CD4-positive, CD25-positive, alpha-beta regulatory T cell (primary cell): ENCODE measurements around the gene CAPN13. TPM values are rescaled to one million over a fixed set of nuclear protein-coding genes. Genes with fewer than 3 reads are reported as not detected.
A peak's percentile ranks its signal among the peaks of the same experiment; 100 is the strongest.

Source experiments
- ATAC-seq, 2 donors: fragments of 150-1000 bp; cut with Tn5 transposase; one replicate each; pipeline ENCODE4 v1.10.0; 2021; ENCODE audit warnings: low read depth in 2 of 2, moderate number of reproducible peaks in 2 of 2, moderate library complexity in 1 of 2
- DNase-seq, 3 donors: peaks; one replicate each; pipeline versions ENCODE4 v3.0.0 to v3.0.0-alpha.2; 2012 to 2022; ENCODE audit warnings: mixed read lengths in 1 of 3
- H3K27ac ChIP-seq: one replicate; pipeline ENCODE4 v1.7.0; 2013; ENCODE audit warnings: mild to moderate bottlenecking, low read length; ENCODE audit not compliant: insufficient read depth, poor library complexity, severe bottlenecking
- H3K27me3 ChIP-seq: one replicate; pipeline ENCODE4 v1.7.0; 2013; ENCODE audit warnings: low read length; ENCODE audit not compliant: control insufficient read depth, insufficient read depth
- H3K36me3 ChIP-seq: one replicate; pipeline ENCODE4 v1.7.0; 2013; ENCODE audit warnings: mild to moderate bottlenecking, low read length, moderate library complexity; ENCODE audit not compliant: control insufficient read depth, insufficient read depth
- H3K4me1 ChIP-seq: 2 replicates; pipeline ENCODE4 v1.7.0; 2013; ENCODE audit warnings: mild to moderate bottlenecking, low read length; ENCODE audit not compliant: insufficient read depth, control insufficient read depth, poor library complexity, severe bottlenecking
- H3K4me3 ChIP-seq: one replicate; pipeline ENCODE4 v1.7.0; 2013; ENCODE audit warnings: low read depth, mild to moderate bottlenecking, low read length, moderate library complexity
- H3K9me3 ChIP-seq, 2 experiments: 1 replicate in 1 of 2; 2 replicates in 1 of 2; pipeline ENCODE4 v1.7.0; 2013; ENCODE audit warnings: low read length in 2 of 2, mild to moderate bottlenecking in 1 of 2, moderate library complexity in 1 of 2; ENCODE audit not compliant: control insufficient read depth in 2 of 2
- H3K27ac Mint-ChIP-seq, 3 donors: one replicate each; pipeline ENCODE4 v1.8.0; 2020 to 2022; ENCODE audit warnings: mild to moderate bottlenecking in 3 of 3, mixed read lengths in 3 of 3, moderate library complexity in 2 of 3
- H3K27me3 Mint-ChIP-seq: one replicate; pipeline ENCODE4 v1.8.0; 2022; ENCODE audit warnings: mild to moderate bottlenecking, mixed read lengths
- H3K36me3 Mint-ChIP-seq: one replicate; pipeline ENCODE4 v1.8.0; 2020; ENCODE audit warnings: mixed read lengths
- H3K4me1 Mint-ChIP-seq, 4 donors: one replicate each; pipeline ENCODE4 v1.8.0; 2020 to 2022; ENCODE audit warnings: mixed read lengths in 4 of 4, mild to moderate bottlenecking in 1 of 4
- H3K4me3 Mint-ChIP-seq, 4 donors: one replicate each; pipeline ENCODE4 v1.8.0; 2020 to 2022; ENCODE audit warnings: mild to moderate bottlenecking in 4 of 4, mixed read lengths in 4 of 4, moderate library complexity in 3 of 4
- H3K9me3 Mint-ChIP-seq, 7 donors: one replicate each; pipeline ENCODE4 v1.8.0; 2020 to 2022; ENCODE audit warnings: mixed read lengths in 7 of 7, mild to moderate bottlenecking in 3 of 7, moderate library complexity in 2 of 7
- polyA plus RNA-seq, 4 donors: library from polyadenylated mRNA; unstranded; fragments of 300-500 nt; fragmentation: Illumina TruSeq; gene quantifications; one replicate each; pipeline ENCODE4 v1.2.3, GENCODE V29; 2021
- total RNA-seq: library from RNA; stranded (reverse); gene quantifications from one replicate; pipeline ENCODE4 v1.2.3, GENCODE V29; 2022

The CAPN13 gene
- total and polyA plus RNA-seq, 5 donors from 2014 or later, result not detected

DNA sequence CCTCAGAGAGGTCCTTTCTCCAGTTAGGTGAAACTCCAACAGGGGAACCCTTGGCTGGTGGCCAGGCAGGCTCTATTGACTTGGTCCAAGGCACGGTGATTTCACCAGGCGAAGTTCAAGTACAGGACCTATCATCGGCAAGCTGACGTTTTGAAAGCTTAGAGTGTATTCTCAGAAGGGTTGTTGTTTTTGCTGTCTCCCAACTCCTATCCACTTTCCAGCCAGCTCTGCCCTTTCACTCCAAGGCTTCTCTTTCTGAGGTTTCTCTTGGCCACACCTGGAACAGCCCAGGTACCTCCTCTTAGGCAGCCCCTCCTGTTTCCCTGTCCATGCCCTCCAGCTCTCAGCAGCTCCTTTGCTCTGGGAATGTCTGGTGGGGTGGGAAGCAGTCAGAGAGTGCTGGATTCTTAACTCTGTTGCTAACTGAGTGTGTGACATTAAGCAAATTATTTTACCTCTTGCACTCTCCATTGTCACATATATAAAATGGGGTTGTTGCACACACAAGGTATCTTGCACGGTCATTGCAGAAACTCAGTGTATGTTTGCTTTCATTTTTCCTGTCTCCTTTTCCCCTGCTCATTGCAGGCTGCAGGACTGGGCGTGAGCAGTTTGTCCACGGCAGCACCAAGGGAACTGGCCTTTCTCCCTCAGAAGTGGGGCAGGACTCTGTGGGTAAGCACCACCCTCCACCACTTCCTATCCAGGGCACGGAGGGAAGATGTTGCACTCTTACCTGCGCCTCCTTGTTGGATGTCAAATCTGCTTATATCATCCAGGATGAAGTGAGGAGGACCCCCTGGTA, 30.2 kb downstream of the CAPN13 start:
- ATAC-seq (no peak), DNase-seq (no peak)
- no peak overlapping the region for H3K4me3 Mint-ChIP-seq
- no peak overlapping the region for H3K27ac Mint-ChIP-seq
- H3K4me1 ChIP-seq, result no peaks in the 10 kb centered on the region
- H3K4me3 ChIP-seq, result no peak overlapping the region
- no peak overlapping the region for H3K27ac ChIP-seq
- peaks cover 0 to 4% (median 2%) of the 10 kb centered on the region in 4 donors for H3K4me1 Mint-ChIP-seq
- no peaks in the 10 kb centered on the region for H3K36me3 Mint-ChIP-seq
- H3K9me3 Mint-ChIP-seq, result no peaks in the 10 kb centered on the region
- H3K27me3 ChIP-seq, result no peaks in the 10 kb centered on the region
- no peaks in the 10 kb centered on the region for H3K36me3 ChIP-seq
- H3K9me3 ChIP-seq, result no peaks in the 10 kb centered on the region
- peaks cover 20% of the 10 kb centered on the region for H3K27me3 Mint-ChIP-seq

DNA sequence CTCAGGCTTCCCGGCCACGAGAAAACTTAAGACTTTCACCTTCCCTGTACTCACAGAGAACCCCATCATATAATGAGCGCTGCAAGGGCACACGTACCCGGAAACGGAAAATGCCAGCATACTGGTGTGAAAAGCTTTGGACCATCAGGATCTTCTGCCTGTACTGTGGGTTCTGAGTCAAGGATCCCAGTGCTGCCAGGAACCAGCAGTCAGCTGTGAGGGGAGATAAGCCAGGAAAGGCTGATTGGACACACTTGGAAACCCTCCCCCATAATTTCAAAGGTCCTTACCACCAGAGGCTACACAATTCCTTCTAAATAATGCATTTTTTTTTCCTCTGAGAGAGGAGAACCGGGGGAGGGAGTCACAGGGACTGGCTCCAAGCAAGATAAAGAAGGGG, 31.4 kb downstream of the CAPN13 start:
- Histone ChIP-seq H3K9me3 (no peaks in the 10 kb centered on the region), H3K27me3 (no peaks in the 10 kb centered on the region), H3K4me3 (no peak overlapping the region), H3K36me3 (no peaks in the 10 kb centered on the region), H3K27ac (no peak overlapping the region), H3K4me1 (no peaks in the 10 kb centered on the region)
- no peaks in the 10 kb centered on the region for H3K9me3 Mint-ChIP-seq
- no peaks in the 10 kb centered on the region for H3K36me3 Mint-ChIP-seq
- no peak overlapping the region for H3K27ac Mint-ChIP-seq
- peaks cover 16% of the 10 kb centered on the region for H3K27me3 Mint-ChIP-seq
- no peak for DNase-seq
- no peak for ATAC-seq
- H3K4me3 Mint-ChIP-seq, result no peak overlapping the region
- H3K4me1 Mint-ChIP-seq, result peaks cover 0 to 4% (median 2%) of the 10 kb centered on the region in 4 donors

GRCh38 chr2:30772021-30772705, 35.1 kb downstream of the CAPN13 start:
- Histone ChIP-seq H3K27ac (no peak overlapping the region), H3K36me3 (no peaks in the 10 kb centered on the region), H3K9me3 (no peaks in the 10 kb centered on the region), H3K4me1 (no peaks in the 10 kb centered on the region), H3K4me3 (no peak overlapping the region), H3K27me3 (no peaks in the 10 kb centered on the region)
- no peaks in the 10 kb centered on the region for H3K9me3 Mint-ChIP-seq
- peaks cover 11% of the 10 kb centered on the region for H3K27me3 Mint-ChIP-seq
- peaks cover 0 to 4% (median 2%) of the 10 kb centered on the region in 4 donors for H3K4me1 Mint-ChIP-seq
- DNase-seq, result no peak
- ATAC-seq, result no peak
- no peak overlapping the region for H3K4me3 Mint-ChIP-seq
- H3K27ac Mint-ChIP-seq, result no peak overlapping the region
- no peaks in the 10 kb centered on the region for H3K36me3 Mint-ChIP-seq

GRCh38 chr2:30770816-30771576, 36.2 kb downstream of the CAPN13 start:
- no peaks in the 10 kb centered on the region for H3K36me3 Mint-ChIP-seq
- Histone ChIP-seq H3K9me3 (no peaks in the 10 kb centered on the region), H3K27ac (no peak overlapping the region), H3K36me3 (no peaks in the 10 kb centered on the region), H3K27me3 (no peaks in the 10 kb centered on the region), H3K4me1 (no peaks in the 10 kb centered on the region), H3K4me3 (no peak overlapping the region)
- DNase-seq, result no peak
- H3K27me3 Mint-ChIP-seq, result peaks cover 6% of the 10 kb centered on the region
- no peak for ATAC-seq
- H3K4me3 Mint-ChIP-seq, result no peak overlapping the region
- no peaks in the 10 kb centered on the region for H3K9me3 Mint-ChIP-seq
- H3K4me1 Mint-ChIP-seq, result peaks cover 0 to 4% (median 2%) of the 10 kb centered on the region in 4 donors
- H3K27ac Mint-ChIP-seq, result no peak overlapping the region

DNA sequence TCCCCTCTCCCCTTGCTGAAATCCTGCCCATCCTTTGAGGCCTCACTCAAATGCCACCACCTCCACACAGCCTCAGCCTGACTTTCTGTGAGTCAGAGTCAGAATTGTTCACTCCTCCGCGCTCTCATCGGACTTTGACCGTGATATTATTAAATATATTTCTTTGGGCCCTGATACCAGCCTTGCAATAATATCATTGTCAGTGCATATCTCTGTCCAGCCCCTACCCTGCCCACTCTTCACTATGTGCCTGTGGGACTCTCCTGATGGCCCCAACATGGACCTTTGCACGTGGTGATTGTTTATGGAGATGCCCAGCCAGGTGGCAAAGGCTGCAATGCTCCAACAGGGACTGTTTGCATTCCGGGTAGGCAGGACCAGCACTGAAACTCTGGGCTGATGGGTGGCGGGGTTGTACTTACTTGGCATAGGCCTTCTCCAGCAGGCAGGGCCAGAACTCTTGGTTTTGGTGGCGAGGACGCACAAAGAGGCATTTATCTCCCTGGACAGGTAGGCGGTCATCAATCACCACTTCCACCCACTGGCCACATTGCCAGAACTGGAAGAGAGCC, 37.3 kb downstream of the CAPN13 start:
- H3K27ac ChIP-seq, result no peak overlapping the region
- H3K36me3 Mint-ChIP-seq, result no peaks in the 10 kb centered on the region
- no peaks in the 10 kb centered on the region for H3K4me1 Mint-ChIP-seq
- peaks cover 6% of the 10 kb centered on the region for H3K27me3 Mint-ChIP-seq
- no peaks in the 10 kb centered on the region for H3K36me3 ChIP-seq
- no peaks in the 10 kb centered on the region for H3K9me3 Mint-ChIP-seq
- DNase-seq, result no peak
- no peaks in the 10 kb centered on the region for H3K9me3 ChIP-seq
- no peaks in the 10 kb centered on the region for H3K4me1 ChIP-seq
- H3K27me3 ChIP-seq, result no peaks in the 10 kb centered on the region
- no peak for ATAC-seq
- H3K4me3 Mint-ChIP-seq, result no peak overlapping the region
- H3K4me3 ChIP-seq, result no peak overlapping the region
- H3K27ac Mint-ChIP-seq, result peak overlapping the region in 1 of 3 donors; percentile 92

- H3K27ac ChIP-seq, result no peak overlapping the region
- H3K27me3 ChIP-seq, result no peaks in the 10 kb centered on the region
- H3K4me3 ChIP-seq, result no peak overlapping the region
- H3K4me3 Mint-ChIP-seq, result no peak overlapping the region
- peaks cover 6% of the 10 kb centered on the region for H3K27me3 Mint-ChIP-seq
- H3K9me3 ChIP-seq, result no peaks in the 10 kb centered on the region
- ATAC-seq (no peak), DNase-seq (no peak)
- H3K4me1 Mint-ChIP-seq, result no peaks in the 10 kb centered on the region
- H3K9me3 Mint-ChIP-seq, result no peaks in the 10 kb centered on the region
- no peak overlapping the region for H3K27ac Mint-ChIP-seq
- H3K4me1 ChIP-seq, result no peaks in the 10 kb centered on the region
- H3K36me3 Mint-ChIP-seq, result no peaks in the 10 kb centered on the region
- no peaks in the 10 kb centered on the region for H3K36me3 ChIP-seq
Measured at GRCh38 chr2:30769481-30769780, 37.8 kb downstream of the CAPN13 start.

DNA sequence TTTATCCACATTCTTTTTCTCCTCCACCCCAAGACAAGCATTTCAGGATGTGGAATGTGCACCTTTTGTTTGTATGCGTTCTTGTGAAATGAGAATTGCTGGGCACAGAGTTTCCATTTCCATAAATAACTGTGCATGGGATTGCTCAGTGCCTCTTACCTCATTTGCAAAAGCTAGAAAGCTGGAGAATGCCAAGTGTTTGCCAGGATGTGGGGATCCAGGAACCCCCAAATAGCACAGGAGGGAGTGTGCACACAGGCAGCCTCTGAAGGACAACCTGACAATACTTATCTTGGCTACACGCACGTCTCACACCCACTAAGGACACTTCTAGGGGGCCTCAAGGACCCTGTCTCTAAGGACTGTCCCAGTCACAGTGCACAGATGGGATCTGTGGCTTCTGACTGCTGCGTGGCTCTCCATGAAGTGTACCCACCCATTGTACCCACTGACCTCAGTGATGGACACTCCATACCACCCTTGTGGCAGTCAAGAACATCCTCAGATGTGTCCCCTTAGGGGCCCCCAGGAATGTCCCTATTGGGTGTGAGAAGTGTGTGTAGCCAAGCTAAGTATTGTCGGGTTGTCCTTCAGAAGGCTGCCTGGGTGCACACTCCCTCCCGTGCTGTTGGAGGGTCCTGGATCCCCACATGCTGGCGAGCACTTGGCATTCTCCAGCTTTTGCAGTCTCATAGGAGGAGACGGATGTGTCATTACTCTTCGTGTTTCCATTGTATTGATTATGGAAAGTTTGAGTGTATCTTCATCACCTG, 38.4 kb downstream of the CAPN13 start:
- no peak for DNase-seq
- Histone ChIP-seq H3K36me3 (no peaks in the 10 kb centered on the region), H3K9me3 (no peaks in the 10 kb centered on the region), H3K27ac (no peak overlapping the region), H3K4me1 (no peaks in the 10 kb centered on the region), H3K27me3 (no peaks in the 10 kb centered on the region), H3K4me3 (no peak overlapping the region)
- no peak for ATAC-seq
- no peak overlapping the region for H3K4me3 Mint-ChIP-seq
- H3K36me3 Mint-ChIP-seq, result no peaks in the 10 kb centered on the region
- H3K27me3 Mint-ChIP-seq, result peaks cover 6% of the 10 kb centered on the region
- H3K27ac Mint-ChIP-seq, result no peak overlapping the region
- H3K4me1 Mint-ChIP-seq, result no peaks in the 10 kb centered on the region
- H3K9me3 Mint-ChIP-seq, result no peaks in the 10 kb centered on the region
